22Rv1 (cell line): ENCODE results near the gene RAD50.
"Not testable (repeated sequence)": the region's sequence is repeated elsewhere in the genome, so short reads cannot be mapped to it uniquely, and the experiment has no call there.

Experiments used
- CTCF ChIP-seq: fragments of 450-650 bp; IDR thresholded peaks from 2 replicates; pipeline ENCODE4 v1.5.1; 2017; ENCODE audit warnings: mild to moderate bottlenecking
- ZFX ChIP-seq: fragments of 450-650 bp; IDR thresholded peaks from 2 replicates; pipeline ENCODE4 v1.6.1; 2017; ENCODE audit warnings: antibody characterized with exemption, borderline replicate concordance

- not testable (repeated sequence) for TF ChIP-seq CTCF, ZFX
Observed at GRCh38 chr5:132522067-132522466, 34.7 kb upstream of the RAD50 start.
